AG09309 (cell line): ENCODE data around the gene CYP27A1.

Experiments used
- DNase-seq: peaks from one replicate; pipeline ENCODE4 v3.0.0-alpha.2; 2010; ENCODE audit warnings: low read depth
- H3K4me3 ChIP-seq: 2 replicates; pipeline ENCODE4 v1.5.1; 2011; ENCODE audit warnings: mild to moderate bottlenecking, low read depth, low read length, moderate library complexity; ENCODE audit not compliant: control insufficient read depth
- CTCF ChIP-seq: IDR thresholded peaks from 2 replicates; pipeline ENCODE4 v1.5.1; 2011; ENCODE audit warnings: mild to moderate bottlenecking, low read depth, low read length, inconsistent platforms; ENCODE audit not compliant: insufficient read depth, control insufficient read depth; ENCODE audit errors: missing control alignments

Gene CYP27A1

GRCh38 chr2:218809515-218809914, 27.6 kb downstream of the CYP27A1 start:
- no peak for DNase-seq
- no peak for TF ChIP-seq CTCF

GRCh38 chr2:218810256-218810655, 28.3 kb downstream of the CYP27A1 start:
- DNase-seq = no peak
- TF ChIP-seq CTCF = no peak
- H3K4me3 ChIP-seq = no peak overlapping the region

More at GRCh38 chr2:218809515-218809914, 27.6 kb downstream of the CYP27A1 start:
- no peak overlapping the region for H3K4me3 ChIP-seq

- no peak for DNase-seq
- TF ChIP-seq CTCF = no peak
- H3K4me3 ChIP-seq = no peak overlapping the region
Observed at GRCh38 chr2:218811382-218811781, 29.4 kb downstream of the CYP27A1 start.

- H3K4me3 ChIP-seq = no peak overlapping the region
- no peak for DNase-seq
- TF ChIP-seq CTCF = no peak
Observed at GRCh38 chr2:218812096-218812815, 30.3 kb downstream of the CYP27A1 start.

GRCh38 chr2:218812861-218813260, 30.9 kb downstream of the CYP27A1 start:
- no peak for TF ChIP-seq CTCF

GRCh38 chr2:218813771-218814460, 32.0 kb downstream of the CYP27A1 start:
- TF ChIP-seq CTCF = no peak
- no peak for DNase-seq

More at GRCh38 chr2:218812861-218813260, 30.9 kb downstream of the CYP27A1 start:
- DNase-seq = no peak
- no peak overlapping the region for H3K4me3 ChIP-seq

More at GRCh38 chr2:218813771-218814460, 32.0 kb downstream of the CYP27A1 start:
- no peak overlapping the region for H3K4me3 ChIP-seq
